GM23338 (cell line): ENCODE measurements around the gene NUF2. TPM values are rescaled to one million over a fixed set of nuclear protein-coding genes. Genes with fewer than 3 reads are reported as not detected.

Experiments
- ATAC-seq: fragments of 200-7000 bp; cut with Tn5 transposase; 3 replicates; pipeline ENCODE4 v1.9.1; 2020
- DNase-seq: peaks from one replicate; pipeline ENCODE4 v3.0.0-alpha.2; 2015; ENCODE audit warnings: low spot score
- H2AFZ ChIP-seq: fragments of 200-600 bp; sonication (generic); 2 replicates; pipeline ENCODE4 v1.8.0; 2016; ENCODE audit warnings: antibody characterized with exemption, mild to moderate bottlenecking, moderate library complexity
- H3F3A ChIP-seq: fragments of 200-600 bp; sonication (generic); replicated peaks from 2 replicates; pipeline ENCODE4 v1.8.0; 2017; ENCODE audit warnings: antibody characterized with exemption, mixed run types, low read depth
- H3K27ac ChIP-seq: fragments of 200-600 bp; sonication (generic); 2 replicates; pipeline ENCODE4 v1.6.1; 2016; ENCODE audit warnings: low read depth
- H3K27me3 ChIP-seq: fragments of 200-600 bp; sonication (generic); 2 replicates; pipeline ENCODE4 v1.8.0; 2016; ENCODE audit warnings: mild to moderate bottlenecking, mixed run types, moderate library complexity; ENCODE audit not compliant: insufficient read depth
- H3K36me3 ChIP-seq: fragments of 200-600 bp; sonication (generic); 2 replicates; pipeline ENCODE4 v1.8.0; 2016; ENCODE audit warnings: mild to moderate bottlenecking; ENCODE audit not compliant: insufficient read depth
- H3K4me1 ChIP-seq: fragments of 200-600 bp; sonication (generic); 2 replicates; pipeline ENCODE4 v1.8.0; 2016; ENCODE audit warnings: mild to moderate bottlenecking, moderate library complexity; ENCODE audit not compliant: insufficient read depth
- H3K4me2 ChIP-seq: fragments of 200-600 bp; sonication (generic); 2 replicates; pipeline ENCODE4 v1.7.1; 2017; ENCODE audit warnings: mixed run types
- H3K4me3 ChIP-seq: fragments of 200-600 bp; sonication (generic); 2 replicates; pipeline ENCODE4 v1.6.1; 2016; ENCODE audit warnings: mixed run types
- H3K79me2 ChIP-seq: fragments of 200-600 bp; sonication (generic); replicated peaks from 2 replicates; pipeline ENCODE4 v1.8.0; 2017; ENCODE audit warnings: mild to moderate bottlenecking; ENCODE audit not compliant: insufficient read depth
- H3K9me2 ChIP-seq: fragments of 200-600 bp; sonication (generic); 2 replicates; pipeline ENCODE4 v1.8.0; 2017; ENCODE audit not compliant: insufficient read depth
- H4K20me1 ChIP-seq: fragments of 200-600 bp; sonication (generic); replicated peaks from 2 replicates; pipeline ENCODE4 v1.8.0; 2017; ENCODE audit warnings: mild to moderate bottlenecking; ENCODE audit not compliant: insufficient read depth
- H3K27ac Mint-ChIP-seq: 2 replicates; pipeline ENCODE4 v1.8.0; 2020; ENCODE audit warnings: inconsistent platforms, mild to moderate bottlenecking, moderate library complexity, mixed read lengths
- H3K27me3 Mint-ChIP-seq: 3 replicates; pipeline ENCODE4 v1.8.0; 2022; ENCODE audit warnings: low read depth, mild to moderate bottlenecking, moderate library complexity, mixed read lengths, inconsistent platforms; ENCODE audit not compliant: insufficient read depth, poor library complexity
- H3K36me3 Mint-ChIP-seq: 3 replicates; pipeline ENCODE4 v1.8.0; 2021; ENCODE audit warnings: low read depth, mild to moderate bottlenecking, inconsistent platforms, moderate library complexity, mixed read lengths
- H3K4me1 Mint-ChIP-seq: 3 replicates; pipeline ENCODE4 v1.8.0; 2020; ENCODE audit warnings: mild to moderate bottlenecking, inconsistent platforms, mixed read lengths
- H3K4me3 Mint-ChIP-seq: 3 replicates; pipeline ENCODE4 v1.8.0; 2021; ENCODE audit warnings: moderate library complexity, mild to moderate bottlenecking, inconsistent platforms, mixed read lengths
- H3K9me3 Mint-ChIP-seq: 3 replicates; pipeline ENCODE4 v1.8.0; 2020; ENCODE audit warnings: moderate library complexity, mild to moderate bottlenecking, inconsistent platforms, mixed read lengths
- CREB1 ChIP-seq: fragments of 250-450 bp; sonication (Bioruptor Pico); IDR thresholded peaks from 2 replicates; pipeline ENCODE4 v1.5.0; 2020; ENCODE audit warnings: low read depth, mild to moderate bottlenecking, moderate library complexity
- EZH2 ChIP-seq: fragments of 200-600 bp; sonication (generic); IDR thresholded peaks from one replicate; pipeline ENCODE4 v1.8.0; 2017; ENCODE audit warnings: antibody characterized with exemption, mild to moderate bottlenecking, low read depth; ENCODE audit not compliant: unreplicated experiment
- EZH2phosphoT487 ChIP-seq: fragments of 200-600 bp; sonication (generic); IDR thresholded peaks from one replicate; pipeline ENCODE4 v1.8.1; 2018; ENCODE audit warnings: antibody characterized with exemption; ENCODE audit not compliant: unreplicated experiment
- JUNB ChIP-seq: IDR thresholded peaks from one replicate; pipeline ENCODE4 v1.6.1; 2016; ENCODE audit warnings: antibody characterized with exemption; ENCODE audit not compliant: unreplicated experiment
- NANOG ChIP-seq: IDR thresholded peaks from 2 replicates; pipeline ENCODE4 v1.6.1; 2016; ENCODE audit warnings: antibody characterized with exemption, borderline replicate concordance
- POLR2AphosphoS5 ChIP-seq: IDR thresholded peaks from 2 replicates; pipeline ENCODE4 v1.6.1; 2016; ENCODE audit warnings: antibody characterized with exemption, low read depth
- STAT1 ChIP-seq: IDR thresholded peaks from one replicate; pipeline ENCODE4 v1.6.1; 2016; ENCODE audit warnings: antibody characterized with exemption; ENCODE audit not compliant: unreplicated experiment
- ZNF114 ChIP-seq: fragments of 250-450 bp; sonication (Bioruptor Pico); IDR thresholded peaks from 2 replicates; pipeline ENCODE4 v1.5.0; 2020; ENCODE audit warnings: mild to moderate bottlenecking, moderate library complexity
- ZNF331 ChIP-seq: fragments of 250-450 bp; sonication (Bioruptor Pico); IDR thresholded peaks from 2 replicates; pipeline ENCODE4 v1.5.0; 2020; ENCODE audit warnings: low read depth, mild to moderate bottlenecking, moderate library complexity
- polyA plus RNA-seq: library from polyadenylated mRNA; unstranded; fragments of >200 nt; fragmentation: Nextera tagmentation; extraction: Ambion mirVana; gene quantifications from 2 replicates; pipeline ENCODE4 v1.2.1, GENCODE V29; 2016
- total RNA-seq: library from RNA; depleted of rRNA; stranded (reverse); fragments of >200 nt; shearing (Covaris generic); gene quantifications from 2 replicates; pipeline ENCODE4 v1.2.3, GENCODE V29; 2014
- TF ChIP-seq, protein P1 (sequence below), 2 experiments: fragments of 200-600 bp in 1 of 2; sonication (generic) in 1 of 2; conservative IDR thresholded peaks; 2 replicates each; pipeline versions ENCODE4 v1.5.1 to v1.6.1; 2016 to 2017; ENCODE audit warnings: antibody characterized with exemption in 2 of 2, low read depth in 2 of 2, mild to moderate bottlenecking in 2 of 2, moderate library complexity in 1 of 2
- TF ChIP-seq, protein P2 (sequence below): IDR thresholded peaks from one replicate; pipeline ENCODE4 v1.6.1; 2018; ENCODE audit warnings: antibody characterized with exemption; ENCODE audit not compliant: unreplicated experiment
- TF ChIP-seq, protein P3 (sequence below): fragments of 250-450 bp; sonication (Bioruptor Pico); IDR thresholded peaks from 2 replicates; pipeline ENCODE4 v1.5.0; 2020; ENCODE audit warnings: mild to moderate bottlenecking, moderate library complexity
- TF ChIP-seq, protein P4 (sequence below): IDR thresholded peaks from 2 replicates; pipeline ENCODE4 v1.6.1; 2016; ENCODE audit warnings: antibody characterized with exemption

NUF2 gene
- total and polyA plus RNA-seq, 2 experiments from 2014 or later, result 21.7 to 51.4 TPM

DNA sequence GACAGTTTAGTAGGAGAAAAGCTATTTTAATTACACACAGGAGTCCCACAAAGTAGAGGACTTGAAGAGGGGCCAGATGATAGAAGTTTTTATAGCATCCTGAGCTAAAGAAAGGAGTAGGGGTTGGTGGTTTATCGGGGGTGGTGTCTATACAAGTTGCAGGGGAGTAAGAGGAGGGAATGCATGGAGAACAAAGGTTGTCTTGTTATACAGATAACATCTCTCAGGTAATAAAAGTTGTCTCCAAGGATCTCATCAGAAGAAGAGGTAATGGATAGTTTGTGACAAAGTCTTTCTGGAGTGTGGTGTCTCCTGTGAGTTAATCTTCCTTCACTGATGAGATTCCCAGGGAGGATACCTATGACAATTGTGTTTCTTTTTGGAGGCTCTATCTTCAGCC is 23.4 kb upstream of the NUF2 start:
- Histone ChIP-seq H2AFZ (no peak overlapping the region), H3K4me3 (no peak overlapping the region), H4K20me1 (no peaks in the 10 kb centered on the region), H3K36me3 (no peaks in the 10 kb centered on the region), H3K9me2 (no peaks in the 10 kb centered on the region), H3K79me2 (no peaks in the 10 kb centered on the region), H3K4me1 (peaks cover 28% of the 10 kb centered on the region), H3K27me3 (no peaks in the 10 kb centered on the region), H3K4me2 (peak overlapping the region; percentile 2; the same call in 1 of the 2 replicates), H3K27ac (no peak overlapping the region), H3F3A (no peaks in the 10 kb centered on the region)
- TF ChIP-seq, protein P1, sequence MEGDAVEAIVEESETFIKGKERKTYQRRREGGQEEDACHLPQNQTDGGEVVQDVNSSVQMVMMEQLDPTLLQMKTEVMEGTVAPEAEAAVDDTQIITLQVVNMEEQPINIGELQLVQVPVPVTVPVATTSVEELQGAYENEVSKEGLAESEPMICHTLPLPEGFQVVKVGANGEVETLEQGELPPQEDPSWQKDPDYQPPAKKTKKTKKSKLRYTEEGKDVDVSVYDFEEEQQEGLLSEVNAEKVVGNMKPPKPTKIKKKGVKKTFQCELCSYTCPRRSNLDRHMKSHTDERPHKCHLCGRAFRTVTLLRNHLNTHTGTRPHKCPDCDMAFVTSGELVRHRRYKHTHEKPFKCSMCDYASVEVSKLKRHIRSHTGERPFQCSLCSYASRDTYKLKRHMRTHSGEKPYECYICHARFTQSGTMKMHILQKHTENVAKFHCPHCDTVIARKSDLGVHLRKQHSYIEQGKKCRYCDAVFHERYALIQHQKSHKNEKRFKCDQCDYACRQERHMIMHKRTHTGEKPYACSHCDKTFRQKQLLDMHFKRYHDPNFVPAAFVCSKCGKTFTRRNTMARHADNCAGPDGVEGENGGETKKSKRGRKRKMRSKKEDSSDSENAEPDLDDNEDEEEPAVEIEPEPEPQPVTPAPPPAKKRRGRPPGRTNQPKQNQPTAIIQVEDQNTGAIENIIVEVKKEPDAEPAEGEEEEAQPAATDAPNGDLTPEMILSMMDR (conservative IDR thresholded peaks at IDR 0.05; ENCODE audit: low read depth in 2 of 2), result no peak
- TF ChIP-seq NANOG (no peak), EZH2phosphoT487 (no peak), ZNF331 (CRISPR knock-in tag) (no peak), JUNB (no peak), ZNF114 (CRISPR knock-in tag) (no peak), EZH2 (no peak), STAT1 (no peak), CREB1 (CRISPR knock-in tag) (no peak), POLR2AphosphoS5 (no peak)
- TF ChIP-seq, protein P2, sequence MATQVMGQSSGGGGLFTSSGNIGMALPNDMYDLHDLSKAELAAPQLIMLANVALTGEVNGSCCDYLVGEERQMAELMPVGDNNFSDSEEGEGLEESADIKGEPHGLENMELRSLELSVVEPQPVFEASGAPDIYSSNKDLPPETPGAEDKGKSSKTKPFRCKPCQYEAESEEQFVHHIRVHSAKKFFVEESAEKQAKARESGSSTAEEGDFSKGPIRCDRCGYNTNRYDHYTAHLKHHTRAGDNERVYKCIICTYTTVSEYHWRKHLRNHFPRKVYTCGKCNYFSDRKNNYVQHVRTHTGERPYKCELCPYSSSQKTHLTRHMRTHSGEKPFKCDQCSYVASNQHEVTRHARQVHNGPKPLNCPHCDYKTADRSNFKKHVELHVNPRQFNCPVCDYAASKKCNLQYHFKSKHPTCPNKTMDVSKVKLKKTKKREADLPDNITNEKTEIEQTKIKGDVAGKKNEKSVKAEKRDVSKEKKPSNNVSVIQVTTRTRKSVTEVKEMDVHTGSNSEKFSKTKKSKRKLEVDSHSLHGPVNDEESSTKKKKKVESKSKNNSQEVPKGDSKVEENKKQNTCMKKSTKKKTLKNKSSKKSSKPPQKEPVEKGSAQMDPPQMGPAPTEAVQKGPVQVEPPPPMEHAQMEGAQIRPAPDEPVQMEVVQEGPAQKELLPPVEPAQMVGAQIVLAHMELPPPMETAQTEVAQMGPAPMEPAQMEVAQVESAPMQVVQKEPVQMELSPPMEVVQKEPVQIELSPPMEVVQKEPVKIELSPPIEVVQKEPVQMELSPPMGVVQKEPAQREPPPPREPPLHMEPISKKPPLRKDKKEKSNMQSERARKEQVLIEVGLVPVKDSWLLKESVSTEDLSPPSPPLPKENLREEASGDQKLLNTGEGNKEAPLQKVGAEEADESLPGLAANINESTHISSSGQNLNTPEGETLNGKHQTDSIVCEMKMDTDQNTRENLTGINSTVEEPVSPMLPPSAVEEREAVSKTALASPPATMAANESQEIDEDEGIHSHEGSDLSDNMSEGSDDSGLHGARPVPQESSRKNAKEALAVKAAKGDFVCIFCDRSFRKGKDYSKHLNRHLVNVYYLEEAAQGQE, result no peak
- TF ChIP-seq, protein P3, sequence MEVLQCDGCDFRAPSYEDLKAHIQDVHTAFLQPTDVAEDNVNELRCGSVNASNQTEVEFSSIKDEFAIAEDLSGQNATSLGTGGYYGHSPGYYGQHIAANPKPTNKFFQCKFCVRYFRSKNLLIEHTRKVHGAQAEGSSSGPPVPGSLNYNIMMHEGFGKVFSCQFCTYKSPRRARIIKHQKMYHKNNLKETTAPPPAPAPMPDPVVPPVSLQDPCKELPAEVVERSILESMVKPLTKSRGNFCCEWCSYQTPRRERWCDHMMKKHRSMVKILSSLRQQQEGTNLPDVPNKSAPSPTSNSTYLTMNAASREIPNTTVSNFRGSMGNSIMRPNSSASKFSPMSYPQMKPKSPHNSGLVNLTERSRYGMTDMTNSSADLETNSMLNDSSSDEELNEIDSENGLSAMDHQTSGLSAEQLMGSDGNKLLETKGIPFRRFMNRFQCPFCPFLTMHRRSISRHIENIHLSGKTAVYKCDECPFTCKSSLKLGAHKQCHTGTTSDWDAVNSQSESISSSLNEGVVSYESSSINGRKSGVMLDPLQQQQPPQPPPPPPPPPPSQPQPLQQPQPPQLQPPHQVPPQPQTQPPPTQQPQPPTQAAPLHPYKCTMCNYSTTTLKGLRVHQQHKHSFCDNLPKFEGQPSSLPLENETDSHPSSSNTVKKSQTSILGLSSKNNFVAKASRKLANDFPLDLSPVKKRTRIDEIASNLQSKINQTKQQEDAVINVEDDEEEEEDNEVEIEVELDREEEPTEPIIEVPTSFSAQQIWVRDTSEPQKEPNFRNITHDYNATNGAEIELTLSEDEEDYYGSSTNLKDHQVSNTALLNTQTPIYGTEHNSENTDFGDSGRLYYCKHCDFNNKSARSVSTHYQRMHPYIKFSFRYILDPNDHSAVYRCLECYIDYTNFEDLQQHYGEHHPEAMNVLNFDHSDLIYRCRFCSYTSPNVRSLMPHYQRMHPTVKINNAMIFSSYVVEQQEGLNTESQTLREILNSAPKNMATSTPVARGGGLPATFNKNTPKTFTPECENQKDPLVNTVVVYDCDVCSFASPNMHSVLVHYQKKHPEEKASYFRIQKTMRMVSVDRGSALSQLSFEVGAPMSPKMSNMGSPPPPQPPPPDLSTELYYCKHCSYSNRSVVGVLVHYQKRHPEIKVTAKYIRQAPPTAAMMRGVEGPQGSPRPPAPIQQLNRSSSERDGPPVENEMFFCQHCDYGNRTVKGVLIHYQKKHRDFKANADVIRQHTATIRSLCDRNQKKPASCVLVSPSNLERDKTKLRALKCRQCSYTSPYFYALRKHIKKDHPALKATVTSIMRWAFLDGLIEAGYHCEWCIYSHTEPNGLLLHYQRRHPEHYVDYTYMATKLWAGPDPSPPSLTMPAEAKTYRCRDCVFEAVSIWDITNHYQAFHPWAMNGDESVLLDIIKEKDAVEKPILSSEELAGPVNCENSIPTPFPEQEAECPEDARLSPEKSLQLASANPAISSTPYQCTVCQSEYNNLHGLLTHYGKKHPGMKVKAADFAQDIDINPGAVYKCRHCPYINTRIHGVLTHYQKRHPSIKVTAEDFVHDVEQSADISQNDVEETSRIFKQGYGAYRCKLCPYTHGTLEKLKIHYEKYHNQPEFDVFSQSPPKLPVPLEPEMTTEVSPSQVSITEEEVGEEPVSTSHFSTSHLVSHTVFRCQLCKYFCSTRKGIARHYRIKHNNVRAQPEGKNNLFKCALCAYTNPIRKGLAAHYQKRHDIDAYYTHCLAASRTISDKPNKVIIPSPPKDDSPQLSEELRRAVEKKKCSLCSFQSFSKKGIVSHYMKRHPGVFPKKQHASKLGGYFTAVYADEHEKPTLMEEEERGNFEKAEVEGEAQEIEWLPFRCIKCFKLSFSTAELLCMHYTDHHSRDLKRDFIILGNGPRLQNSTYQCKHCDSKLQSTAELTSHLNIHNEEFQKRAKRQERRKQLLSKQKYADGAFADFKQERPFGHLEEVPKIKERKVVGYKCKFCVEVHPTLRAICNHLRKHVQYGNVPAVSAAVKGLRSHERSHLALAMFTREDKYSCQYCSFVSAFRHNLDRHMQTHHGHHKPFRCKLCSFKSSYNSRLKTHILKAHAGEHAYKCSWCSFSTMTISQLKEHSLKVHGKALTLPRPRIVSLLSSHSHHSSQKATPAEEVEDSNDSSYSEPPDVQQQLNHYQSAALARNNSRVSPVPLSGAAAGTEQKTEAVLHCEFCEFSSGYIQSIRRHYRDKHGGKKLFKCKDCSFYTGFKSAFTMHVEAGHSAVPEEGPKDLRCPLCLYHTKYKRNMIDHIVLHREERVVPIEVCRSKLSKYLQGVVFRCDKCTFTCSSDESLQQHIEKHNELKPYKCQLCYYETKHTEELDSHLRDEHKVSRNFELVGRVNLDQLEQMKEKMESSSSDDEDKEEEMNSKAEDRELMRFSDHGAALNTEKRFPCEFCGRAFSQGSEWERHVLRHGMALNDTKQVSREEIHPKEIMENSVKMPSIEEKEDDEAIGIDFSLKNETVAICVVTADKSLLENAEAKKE (CRISPR knock-in tag), result no peak
- TF ChIP-seq, protein P4, sequence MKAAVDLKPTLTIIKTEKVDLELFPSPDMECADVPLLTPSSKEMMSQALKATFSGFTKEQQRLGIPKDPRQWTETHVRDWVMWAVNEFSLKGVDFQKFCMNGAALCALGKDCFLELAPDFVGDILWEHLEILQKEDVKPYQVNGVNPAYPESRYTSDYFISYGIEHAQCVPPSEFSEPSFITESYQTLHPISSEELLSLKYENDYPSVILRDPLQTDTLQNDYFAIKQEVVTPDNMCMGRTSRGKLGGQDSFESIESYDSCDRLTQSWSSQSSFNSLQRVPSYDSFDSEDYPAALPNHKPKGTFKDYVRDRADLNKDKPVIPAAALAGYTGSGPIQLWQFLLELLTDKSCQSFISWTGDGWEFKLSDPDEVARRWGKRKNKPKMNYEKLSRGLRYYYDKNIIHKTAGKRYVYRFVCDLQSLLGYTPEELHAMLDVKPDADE, result no peak
- Mint-ChIP-seq H3K4me3 (no peak overlapping the region), H3K27me3 (peaks cover 2% of the 10 kb centered on the region), H3K36me3 (peaks cover 13% of the 10 kb centered on the region), H3K9me3 (peaks cover 3% of the 10 kb centered on the region; the same call in 2 of the 3 replicates), H3K27ac (peak overlapping the region; percentile 12), H3K4me1 (peaks cover 13% of the 10 kb centered on the region; the same call in 2 of the 3 replicates)
- DNase-seq (no peak), ATAC-seq (no peak)
